ENCODE results near the gene MND1. TPM values are rescaled to one million over a fixed set of nuclear protein-coding genes. Genes with fewer than 3 reads are reported as not detected.

MND1 gene
- total and polyA plus RNA-seq, 8 donors = 0.25 to 0.70 (median 0.35) TPM; not detected in 3

DNA sequence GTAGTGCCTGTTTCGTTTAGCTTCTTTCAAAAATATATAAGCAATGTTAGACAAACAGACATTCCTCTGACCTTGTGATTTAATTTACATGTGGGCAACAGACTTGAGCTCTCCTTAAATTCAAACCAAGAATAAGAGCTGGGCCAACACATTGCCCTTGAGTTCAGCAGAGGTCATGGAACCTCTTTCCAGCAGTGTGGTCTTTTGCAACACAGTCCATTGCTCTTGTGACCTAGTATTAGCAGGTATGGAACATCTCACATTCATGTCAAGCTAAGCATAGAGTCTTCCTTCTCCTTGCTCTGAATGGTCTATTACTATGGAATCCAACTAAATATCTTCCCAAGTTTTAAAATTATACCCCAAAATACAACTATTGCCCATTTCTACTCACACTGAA, 33.7 kb upstream of the MND1 start:
- Histone ChIP-seq H3K36me3 (no peaks in the 10 kb centered on the region), H3K27ac (no peak overlapping the region), H3K27me3 (no peaks in the 10 kb centered on the region), H3K4me1 (no peaks in the 10 kb centered on the region), H3K9me3 (no peaks in the 10 kb centered on the region), H3K4me3 (no peak overlapping the region)
- WGBS, 2 donors = 89 to 98% methylated on average over 1 of the region's 1 CpG
- intact Hi-C loops (cut with DNase I) = loop anchor here in 1 of 3 donors (10.0 kb wide), 1 partner anchor 166 kb away; no protein-coding TSS in a partner anchor
- no peak for ATAC-seq
- no peak for TF ChIP-seq CTCF (IDR thresholded peaks at IDR 0.05)
- DNase-seq = no peak
- FAIRE-seq = no peak

- TF ChIP-seq CTCF (IDR thresholded peaks at IDR 0.05) = no peak
- H3K36me3 ChIP-seq = peaks cover 0 to 4% (median 0%) of the 10 kb centered on the region in 3 donors
- ATAC-seq = no peak
- FAIRE-seq = no peak
- no peak for DNase-seq
- intact Hi-C loops (cut with DNase I) = loop anchor here in 2 of 3 donors (5.0 to 10.0 kb wide), 3 partner anchors 108 to 173 kb away; no protein-coding TSS in a partner anchor
- H3K4me3 ChIP-seq = no peak overlapping the region
- H3K4me1 ChIP-seq = no peaks in the 10 kb centered on the region
- WGBS, 2 donors = 86 to 100% methylated on average over 1 of the region's 1 CpG
- no peak overlapping the region for H3K27ac ChIP-seq
- H3K27me3 ChIP-seq = no peaks in the 10 kb centered on the region
- H3K9me3 ChIP-seq = no peaks in the 10 kb centered on the region
These were observed 29.6 kb upstream of the MND1 start for GRCh38 chr4:153314915-153315314.

DNA sequence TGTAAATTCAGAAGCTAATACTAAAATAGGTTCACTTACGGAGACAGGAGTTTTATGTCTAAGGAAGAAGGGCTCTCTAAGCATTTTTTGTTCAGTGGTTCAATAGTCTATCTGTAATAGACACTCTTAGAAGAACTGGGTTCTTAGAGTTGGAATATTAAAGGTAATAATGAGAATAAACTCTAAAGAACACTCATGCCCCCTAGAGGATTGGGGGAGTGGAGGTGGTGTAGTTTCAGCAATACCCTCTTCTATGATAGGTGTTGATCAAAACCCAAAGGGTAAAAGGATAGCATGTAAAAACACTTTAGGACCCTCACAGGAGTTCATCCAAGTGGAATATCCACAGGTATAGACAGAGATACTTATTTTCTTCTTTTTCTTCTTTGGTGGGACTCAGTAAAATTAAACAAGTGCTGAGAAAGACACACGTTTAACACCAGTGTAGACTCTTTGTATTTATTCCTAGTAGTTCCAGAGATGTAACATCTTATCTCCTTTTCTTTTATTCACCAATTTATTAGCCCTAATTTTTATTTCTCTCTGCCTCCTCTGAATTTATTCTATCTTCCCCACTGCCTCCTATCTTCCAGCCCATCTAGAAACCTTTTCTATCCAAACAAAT, 25.7 kb upstream of the MND1 start:
- Histone ChIP-seq H3K27me3 (no peaks in the 10 kb centered on the region), H3K9me3 (no peaks in the 10 kb centered on the region), H3K4me3 (no peak overlapping the region), H3K36me3 (peaks cover 0 to 15% (median 0%) of the 10 kb centered on the region in 3 donors), H3K27ac (no peak overlapping the region), H3K4me1 (no peaks in the 10 kb centered on the region)
- ATAC-seq (peak; percentile 63 to 93 (median 92)), DNase-seq (peak in 1 of 6 donors; percentile 35), FAIRE-seq (peak; percentile 5)
- intact Hi-C loops (cut with DNase I) = loop anchor here in 2 of 3 donors (5.0 to 10.0 kb wide), 3 partner anchors 112 to 177 kb away; no protein-coding TSS in a partner anchor
- WGBS, 2 donors = 71 to 79% methylated on average over 2 of the region's 2 CpGs
- peak in 3 of 4 donors; percentile 22 to 61 (median 57) for TF ChIP-seq CTCF (IDR thresholded peaks at IDR 0.05)

DNA sequence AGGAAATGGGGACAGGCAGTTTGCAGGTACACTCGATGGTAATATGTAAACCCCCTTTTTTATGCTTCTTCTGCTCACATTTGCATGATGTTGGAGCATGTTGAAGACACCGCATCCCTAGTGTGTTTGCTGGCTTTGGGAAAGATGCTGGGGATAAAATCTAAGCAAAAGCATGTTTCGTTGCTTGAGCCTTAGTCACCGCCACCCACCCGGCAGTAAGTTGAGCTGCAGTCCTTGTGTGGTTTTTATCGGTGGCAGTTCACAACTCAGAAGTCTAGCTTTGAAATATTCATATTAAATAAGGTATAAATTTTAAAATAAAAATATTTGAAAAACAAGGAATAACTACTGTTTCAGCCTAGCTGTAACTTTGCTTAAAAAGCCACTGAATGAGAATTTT, 21.7 kb upstream of the MND1 start:
- Histone ChIP-seq H3K4me3 (no peak overlapping the region), H3K4me1 (no peaks in the 10 kb centered on the region), H3K27me3 (no peaks in the 10 kb centered on the region), H3K27ac (no peak overlapping the region), H3K36me3 (peaks cover 0 to 11% (median 0%) of the 10 kb centered on the region in 3 donors), H3K9me3 (no peaks in the 10 kb centered on the region)
- TF ChIP-seq CTCF (IDR thresholded peaks at IDR 0.05) = no peak
- intact Hi-C loops (cut with DNase I) = no loop called here
- DNase-seq (no peak), ATAC-seq (no peak), FAIRE-seq (no peak)
- WGBS, 2 donors = 74 to 86% methylated on average over 6 of the region's 6 CpGs

DNA sequence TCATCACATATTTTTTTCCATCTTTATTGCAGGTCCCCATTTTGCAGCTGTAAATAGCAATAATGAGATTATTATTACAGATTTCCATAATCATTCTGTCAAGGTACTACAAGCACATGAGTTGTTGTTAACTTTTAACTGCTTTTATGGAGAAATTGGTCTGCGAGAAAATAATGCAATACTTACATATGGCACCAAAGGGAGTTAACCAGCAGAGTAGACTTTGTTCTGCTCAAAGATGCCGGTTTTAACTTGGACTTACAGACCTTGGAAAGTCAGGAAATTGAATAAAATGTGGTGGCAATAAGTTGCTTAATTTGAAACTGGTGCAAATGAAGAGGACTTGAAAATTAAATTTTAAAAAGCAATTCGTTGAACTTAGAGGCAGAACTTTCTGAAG, 20.4 kb upstream of the MND1 start:
- DNase-seq = no peak
- Histone ChIP-seq H3K36me3 (peaks cover 0 to 11% (median 0%) of the 10 kb centered on the region in 3 donors), H3K4me1 (no peaks in the 10 kb centered on the region), H3K9me3 (no peaks in the 10 kb centered on the region), H3K27ac (no peak overlapping the region), H3K27me3 (no peaks in the 10 kb centered on the region), H3K4me3 (no peak overlapping the region)
- 57 to 65% methylated on average over 3 of the region's 3 CpGs for WGBS, 2 donors
- FAIRE-seq = no peak
- ATAC-seq = no peak
- TF ChIP-seq CTCF (IDR thresholded peaks at IDR 0.05) = no peak
- intact Hi-C loops (cut with DNase I) = no loop called here

Data from pancreas (tissue), 10 donors.